Activated CD4-positive, alpha-beta T cell treated with anti-CD3 and anti-CD28 coated beads, Interleukin-2, Interleukin-6, amounts not matched to agents 100 ng/mL and 50 ng/mL, durations not matched to agents 16 hours and 8 hours (primary cell): ENCODE measurements around the gene SPATA32.
A peak's percentile ranks its signal among the peaks of the same experiment; 100 is the strongest.

Experiments used
- DNase-seq: peaks from one replicate; pipeline ENCODE4 v3.0.0-alpha.2; 2020

Gene SPATA32

GRCh38 chr17:45246338-45246737 is 15.6 kb downstream of the SPATA32 start:
- no peak for DNase-seq

- DNase-seq, result no peak
Measured at GRCh38 chr17:45244725-45245656, 16.9 kb downstream of the SPATA32 start.

- no peak for DNase-seq
Measured at GRCh38 chr17:45243750-45244149, 18.1 kb downstream of the SPATA32 start.

GRCh38 chr17:45242029-45242414 is 19.9 kb downstream of the SPATA32 start:
- DNase-seq, result no peak

- no peak for DNase-seq
Measured at GRCh38 chr17:45241328-45242028, 20.4 kb downstream of the SPATA32 start.

- no peak for DNase-seq
Measured at GRCh38 chr17:45240905-45241327, 21.0 kb downstream of the SPATA32 start.

- no peak for DNase-seq
Measured at GRCh38 chr17:45238155-45238774, 23.6 kb downstream of the SPATA32 start.

- DNase-seq, result no peak
Measured at GRCh38 chr17:45237686-45238085, 24.2 kb downstream of the SPATA32 start.

GRCh38 chr17:45236282-45236606 is 25.6 kb downstream of the SPATA32 start:
- no peak for DNase-seq

GRCh38 chr17:45235416-45236281 is 26.2 kb downstream of the SPATA32 start:
- peak; percentile 80 for DNase-seq

GRCh38 chr17:45234641-45235415 is 27.1 kb downstream of the SPATA32 start:
- DNase-seq, result peak; percentile 45

- no peak for DNase-seq
Measured at GRCh38 chr17:45233423-45233924, 28.4 kb downstream of the SPATA32 start.

- DNase-seq, result no peak
Measured at GRCh38 chr17:45232514-45233422, 29.1 kb downstream of the SPATA32 start.

GRCh38 chr17:45231481-45232116 is 30.3 kb downstream of the SPATA32 start:
- DNase-seq, result peak; percentile 39

GRCh38 chr17:45230787-45231480 is 31.0 kb downstream of the SPATA32 start:
- DNase-seq, result no peak

- no peak for DNase-seq
Measured at GRCh38 chr17:45230410-45230786, 31.5 kb downstream of the SPATA32 start.

GRCh38 chr17:45229681-45230409 is 32.0 kb downstream of the SPATA32 start:
- DNase-seq, result peak; percentile 33

GRCh38 chr17:45228763-45229539 is 32.9 kb downstream of the SPATA32 start:
- peak; percentile 97 for DNase-seq
